Fibroblast of skin of right quadriceps (primary cell): Measurements from ENCODE around the gene GABRP.
A peak's percentile ranks its signal among the peaks of the same experiment; 100 is the strongest.
"Not testable (repeated sequence)": the region's sequence is repeated elsewhere in the genome, so short reads cannot be mapped to it uniquely, and the experiment has no call there.

Source experiments
- DNase-seq: peaks from one replicate; pipeline ENCODE4 v3.0.0-alpha.2; 2013

Gene GABRP

GRCh38 chr5:170755679-170756456 is 27.7 kb upstream of the GABRP start:
- no peak for DNase-seq

DNA sequence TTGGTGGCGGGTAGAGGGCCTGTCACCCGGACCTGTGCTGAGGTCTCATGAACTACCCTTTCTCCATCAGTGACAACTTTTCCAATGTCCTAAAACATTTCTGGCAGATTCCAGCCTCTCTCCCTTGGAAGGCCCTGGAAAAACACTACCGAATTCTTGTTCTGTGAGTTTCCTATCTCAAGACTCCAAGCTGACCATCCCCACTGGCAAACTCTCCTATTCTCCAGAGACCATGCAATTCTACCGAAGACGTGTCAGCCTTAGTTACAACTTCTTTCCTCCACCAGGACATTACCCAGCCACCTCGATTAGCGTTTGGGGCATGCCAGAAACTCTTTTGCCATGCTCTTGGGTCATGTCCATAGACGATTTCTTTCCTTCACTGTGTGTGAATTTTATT is 26.8 kb upstream of the GABRP start:
- DNase-seq, result no peak

GRCh38 chr5:170757182-170757601 is 26.3 kb upstream of the GABRP start:
- DNase-seq, result peak; percentile 15

DNA sequence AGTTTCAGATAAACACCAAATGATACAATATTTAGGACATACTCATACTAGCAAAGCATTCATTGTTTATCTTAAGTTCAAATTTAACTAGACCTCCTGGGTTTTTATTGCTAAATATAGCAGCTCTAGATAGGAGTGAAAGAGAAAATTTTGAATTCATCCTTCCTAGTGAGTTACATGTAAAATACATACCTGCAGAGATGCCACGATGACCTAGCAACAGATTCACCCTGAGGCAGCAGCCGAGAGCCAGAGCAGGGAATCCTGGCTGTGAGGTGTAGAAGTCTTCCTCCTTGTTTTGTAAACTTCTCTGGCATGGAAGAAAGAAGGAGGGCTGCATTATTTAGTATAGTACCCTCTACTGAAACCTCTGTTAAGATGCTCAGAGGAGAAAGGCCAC is 25.9 kb upstream of the GABRP start:
- DNase-seq, result no peak

- DNase-seq, result no peak
Observed at GRCh38 chr5:170758481-170758880, 25.0 kb upstream of the GABRP start.

DNA sequence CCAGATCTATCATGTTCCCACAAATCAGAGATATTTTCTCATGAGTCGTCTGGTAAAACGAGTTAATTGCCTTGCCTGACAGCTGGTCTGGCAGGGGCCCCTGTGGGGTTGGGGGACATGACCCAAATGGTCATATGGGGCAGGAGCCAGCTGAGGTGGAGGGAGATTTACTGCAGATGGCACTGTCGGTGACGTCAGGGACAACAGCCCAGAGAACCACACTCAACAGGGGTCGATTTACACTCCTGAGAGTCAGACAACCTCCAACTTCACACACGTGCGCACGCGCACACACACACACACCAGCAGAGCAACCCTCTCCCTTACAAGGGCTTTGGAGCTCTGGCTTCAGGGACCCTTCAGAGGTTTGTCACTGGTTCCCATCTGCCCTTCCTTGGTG is 23.4 kb upstream of the GABRP start:
- no peak for DNase-seq

GRCh38 chr5:170761048-170761707 is 22.3 kb upstream of the GABRP start:
- no peak for DNase-seq

DNA sequence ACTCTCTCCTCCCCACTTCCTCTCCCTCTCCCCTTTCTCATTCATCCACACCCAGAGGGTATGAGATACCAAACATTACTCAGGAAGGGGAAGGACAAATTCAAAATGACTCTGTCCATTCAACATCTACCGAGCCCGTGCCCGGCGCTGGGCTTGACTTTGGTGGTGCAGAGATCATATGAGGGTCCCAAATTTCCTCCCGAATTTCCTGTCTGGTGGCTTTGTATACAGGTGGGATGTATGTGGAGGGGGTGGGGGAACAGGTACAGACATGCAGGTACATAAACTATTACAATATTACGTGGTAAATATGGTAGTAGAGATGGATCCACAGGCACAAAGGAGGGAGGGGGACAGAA is 21.8 kb upstream of the GABRP start:
- no peak for DNase-seq

DNA sequence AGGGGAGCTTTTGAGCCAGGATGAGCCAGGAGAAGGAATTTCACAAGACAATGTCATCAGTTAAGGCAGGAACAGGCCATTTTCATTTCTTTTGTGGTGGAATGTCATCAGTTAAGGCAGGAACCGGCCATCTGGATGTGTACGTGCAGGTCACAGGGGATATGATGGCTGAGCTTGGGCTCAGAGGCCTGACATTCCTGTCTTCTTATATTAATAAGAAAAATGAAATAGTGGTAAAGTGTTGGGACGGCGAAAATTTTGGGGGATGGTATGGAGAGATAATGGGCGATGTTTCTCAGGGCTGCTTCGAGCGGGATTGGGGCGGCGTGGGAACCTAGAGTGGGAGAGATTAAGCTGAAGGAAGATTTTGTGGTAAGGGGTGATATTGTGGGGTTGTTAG is 21.2 kb upstream of the GABRP start:
- not testable (repeated sequence) for DNase-seq

DNA sequence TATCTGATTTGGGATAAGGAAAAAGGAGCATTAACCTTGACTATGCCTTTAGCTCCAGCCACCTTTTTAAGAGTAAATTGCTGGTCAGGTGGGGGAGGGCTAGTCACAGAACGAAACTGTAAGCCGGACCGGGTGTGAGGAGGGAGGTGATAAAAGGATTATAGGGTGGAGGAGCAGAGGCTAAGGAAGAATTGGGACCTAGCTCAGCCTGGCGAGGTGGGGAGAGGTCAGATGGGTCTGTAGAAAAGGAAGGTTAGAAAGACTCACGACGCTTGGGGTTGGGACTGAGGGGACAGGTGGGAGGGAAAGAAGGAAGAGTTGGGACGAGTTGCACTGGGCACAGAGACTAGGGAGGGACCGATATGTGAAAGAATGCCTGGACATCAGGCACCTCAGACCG is 17.7 kb upstream of the GABRP start:
- not testable (repeated sequence) for DNase-seq

- no peak for DNase-seq
Observed at GRCh38 chr5:170769246-170769645, 14.3 kb upstream of the GABRP start.

DNA sequence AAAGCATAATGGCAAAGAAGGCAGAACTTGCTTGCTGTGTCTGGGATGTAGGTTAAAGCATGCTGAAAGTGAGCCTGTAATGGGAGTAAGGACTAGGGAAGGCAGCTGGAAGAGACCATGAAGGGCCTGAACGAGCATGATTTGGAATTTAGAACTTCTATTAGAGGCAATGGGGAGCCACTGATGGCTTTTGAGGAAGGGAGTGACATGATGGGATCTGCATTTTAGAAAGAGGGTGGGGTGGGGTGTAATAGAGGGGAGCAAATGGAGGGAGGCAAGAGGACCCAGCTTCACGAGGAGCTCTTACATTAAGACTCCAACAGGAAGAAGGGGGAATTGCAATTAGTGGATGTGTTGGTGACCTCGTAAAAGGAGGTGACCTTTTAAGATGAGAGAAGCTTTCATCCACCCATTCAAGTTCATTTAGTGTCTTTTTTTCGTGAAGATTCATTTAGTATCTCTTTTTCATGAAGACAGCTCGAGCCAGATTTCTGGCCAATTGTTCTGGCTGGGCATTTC is 13.6 kb upstream of the GABRP start:
- no peak for DNase-seq

DNA sequence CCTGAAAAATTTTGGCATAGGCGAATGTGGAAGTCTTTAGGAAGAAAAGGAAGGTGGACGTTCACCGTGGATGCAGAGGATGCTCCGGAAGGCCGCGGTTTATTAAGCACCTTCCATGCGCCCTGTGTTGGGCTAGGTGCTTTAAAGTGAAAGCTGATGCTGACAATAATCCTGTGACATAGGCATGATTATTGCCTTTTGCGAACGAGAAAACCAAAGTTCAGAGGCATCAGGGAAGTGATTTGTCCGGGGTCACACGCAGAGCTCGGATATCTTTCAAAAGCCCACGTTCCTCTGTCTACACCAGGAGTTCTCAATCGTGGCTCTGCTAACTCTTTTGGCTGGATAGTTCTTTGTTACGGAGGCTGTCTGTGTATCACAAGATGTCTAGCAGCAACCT is 12.0 kb upstream of the GABRP start:
- DNase-seq, result no peak

DNA sequence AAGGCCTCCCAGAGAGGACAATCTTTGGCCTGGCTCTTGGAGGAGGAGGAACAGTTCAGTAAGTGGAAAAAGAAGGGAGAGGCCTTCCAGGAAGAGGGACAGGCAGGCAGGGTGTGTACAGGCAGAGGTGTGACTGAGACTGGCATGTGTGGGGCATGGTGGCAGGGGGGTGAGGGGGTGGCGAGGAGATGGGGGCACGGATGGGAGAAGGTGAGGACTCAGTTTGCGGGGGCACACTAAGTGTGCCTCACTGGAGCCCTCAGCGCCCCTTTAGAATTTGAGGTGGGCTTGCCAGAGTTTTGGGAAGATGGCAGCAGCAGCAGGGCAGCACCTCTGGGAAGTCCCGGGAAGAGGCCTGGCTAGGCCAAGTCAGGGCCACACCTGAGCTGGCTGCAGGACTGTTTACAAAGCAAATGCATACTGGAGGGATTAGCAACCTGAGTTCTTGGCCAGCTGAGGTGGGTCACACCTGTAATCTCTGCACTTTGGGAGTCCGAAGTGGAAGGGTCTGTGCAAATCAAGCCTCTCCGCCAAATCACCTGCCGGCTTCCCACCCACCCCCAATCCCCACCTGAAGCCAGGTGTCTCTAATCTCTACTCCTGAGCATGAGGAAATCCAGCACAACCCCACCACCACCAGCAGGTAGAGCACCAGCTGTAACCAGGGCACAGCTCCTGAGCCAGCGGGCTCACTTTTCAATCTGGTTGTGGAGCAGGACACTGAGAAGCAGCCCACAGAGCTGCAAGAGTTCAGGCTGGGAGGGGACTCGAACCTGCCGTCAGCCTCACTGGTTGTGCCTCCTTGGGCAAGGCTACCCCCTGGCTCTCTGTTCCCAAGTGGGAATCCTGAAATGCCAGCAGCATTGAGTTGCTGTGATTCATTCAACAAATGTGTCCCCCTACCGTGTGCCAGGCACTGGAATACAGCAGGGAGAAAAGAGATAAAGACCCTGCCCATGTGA is 10.2 kb upstream of the GABRP start:
- DNase-seq, result no peak

GRCh38 chr5:170774831-170775230 is 8.7 kb upstream of the GABRP start:
- no peak for DNase-seq

- no peak for DNase-seq
Observed at GRCh38 chr5:170781946-170782345, 1.6 kb upstream of the GABRP start.

- DNase-seq, result no peak
Observed at GRCh38 chr5:170782438-170782837, 1.1 kb upstream of the GABRP start.

GRCh38 chr5:170785416-170785815 is 1.9 kb downstream of the GABRP start:
- no peak for DNase-seq

DNA sequence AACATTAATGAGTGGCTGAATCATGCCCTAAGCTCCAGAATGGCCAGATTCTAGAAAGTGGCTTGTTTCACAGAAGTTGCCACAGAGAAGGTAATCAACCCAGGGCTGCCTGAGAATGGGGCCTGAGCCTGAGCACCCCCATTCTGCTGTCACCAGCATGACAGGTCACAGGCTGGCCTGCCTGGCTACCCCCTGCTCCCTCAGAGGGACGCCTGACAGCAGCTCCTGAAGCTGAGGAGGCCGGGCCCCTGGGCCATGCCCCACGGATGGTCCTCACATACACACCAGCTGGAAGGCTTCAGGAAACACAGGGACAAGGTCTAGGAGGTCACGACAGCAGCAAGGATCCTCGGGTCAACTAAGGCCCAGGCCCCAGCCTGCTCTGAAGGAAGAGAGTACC is 3.7 kb downstream of the GABRP start:
- DNase-seq, result no peak

- no peak for DNase-seq
Observed at GRCh38 chr5:170788626-170789304, 5.2 kb downstream of the GABRP start.

DNA sequence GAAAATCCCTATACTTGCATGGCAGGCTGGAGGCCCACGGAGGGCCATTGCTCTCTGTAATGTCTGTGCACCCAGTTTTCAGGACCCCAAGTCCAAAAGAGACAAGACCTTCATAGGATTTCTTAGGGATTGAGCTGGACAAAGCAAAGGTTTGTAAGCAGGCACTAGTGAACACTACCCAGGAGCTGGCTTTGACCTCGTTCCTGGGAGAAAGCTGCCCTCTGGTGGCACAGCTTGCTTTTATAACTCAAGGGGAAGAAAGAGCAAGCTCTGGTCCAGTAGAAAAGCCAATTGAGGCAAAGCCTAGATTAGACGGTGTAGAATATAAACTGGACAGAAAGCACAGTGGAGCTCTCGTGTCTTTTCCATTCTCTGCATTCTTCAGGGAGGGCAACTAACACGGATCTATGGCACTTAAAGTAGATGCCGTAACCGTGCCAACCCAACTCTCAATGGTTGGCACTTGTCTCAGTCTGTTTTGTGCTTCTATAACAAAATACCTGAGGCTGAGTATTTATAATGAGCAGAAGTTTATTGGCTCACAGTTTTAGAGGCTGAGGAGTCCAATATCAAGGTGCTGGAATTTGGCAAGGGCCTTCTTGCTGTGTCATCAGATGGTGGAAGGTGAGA is 7.9 kb downstream of the GABRP start:
- DNase-seq, result peak; percentile 27

- DNase-seq, result no peak
Observed at GRCh38 chr5:170792878-170793277, 9.4 kb downstream of the GABRP start.
